GM12873 (cell line): ENCODE data around the gene SPRED1.

Experiments used
- CTCF ChIP-seq: IDR thresholded peaks from 2 replicates; pipeline ENCODE4 v1.5.1; 2012; ENCODE audit warnings: low read depth, mild to moderate bottlenecking, moderate library complexity, low read length, control low read depth; ENCODE audit not compliant: insufficient read depth; ENCODE audit errors: missing control alignments

The SPRED1 gene

GRCh38 chr15:38271144-38271543, 18.5 kb downstream of the SPRED1 start:
- no peak for TF ChIP-seq CTCF

- TF ChIP-seq CTCF = no peak
These were observed 19.3 kb downstream of the SPRED1 start for GRCh38 chr15:38271895-38272294.

DNA sequence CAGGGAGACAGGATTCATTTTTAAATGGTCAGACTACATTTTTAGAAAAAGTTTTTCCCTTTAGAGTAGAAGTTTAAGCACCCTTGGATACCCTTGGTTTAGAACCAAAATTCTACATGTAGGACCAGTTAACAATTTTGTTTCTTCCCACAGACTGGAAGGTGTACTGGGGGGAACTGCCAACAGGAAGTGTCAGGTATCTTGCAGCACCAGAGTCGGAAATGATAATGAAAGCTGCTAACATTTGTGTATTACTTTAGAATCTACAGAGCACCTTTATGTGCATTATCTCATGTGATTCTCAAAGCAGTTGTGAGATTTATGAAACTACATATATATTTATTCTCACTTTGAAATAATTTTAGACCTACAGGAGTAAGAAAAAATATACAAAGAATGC, 21.5 kb downstream of the SPRED1 start:
- no peak for TF ChIP-seq CTCF

DNA sequence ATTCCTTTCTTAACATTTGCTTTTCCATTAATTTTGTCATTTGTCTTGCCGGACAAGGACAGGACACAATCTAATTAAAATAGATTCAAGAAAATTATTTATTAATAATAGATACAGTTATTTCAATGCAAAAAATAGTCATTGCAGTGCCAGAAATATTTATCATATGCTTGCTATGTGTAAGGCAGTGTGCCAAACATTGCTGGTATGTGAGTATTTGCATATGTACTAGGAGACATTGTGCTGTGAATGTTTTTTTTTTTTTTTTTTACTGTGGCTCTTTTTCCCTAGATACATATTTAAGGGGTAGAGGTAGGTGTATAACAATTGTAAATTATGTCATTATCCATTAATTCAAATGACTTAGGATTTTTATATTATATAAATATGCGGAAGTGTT, 23.3 kb downstream of the SPRED1 start:
- TF ChIP-seq CTCF = no peak

GRCh38 chr15:38281031-38281430, 28.4 kb downstream of the SPRED1 start:
- no peak for TF ChIP-seq CTCF

DNA sequence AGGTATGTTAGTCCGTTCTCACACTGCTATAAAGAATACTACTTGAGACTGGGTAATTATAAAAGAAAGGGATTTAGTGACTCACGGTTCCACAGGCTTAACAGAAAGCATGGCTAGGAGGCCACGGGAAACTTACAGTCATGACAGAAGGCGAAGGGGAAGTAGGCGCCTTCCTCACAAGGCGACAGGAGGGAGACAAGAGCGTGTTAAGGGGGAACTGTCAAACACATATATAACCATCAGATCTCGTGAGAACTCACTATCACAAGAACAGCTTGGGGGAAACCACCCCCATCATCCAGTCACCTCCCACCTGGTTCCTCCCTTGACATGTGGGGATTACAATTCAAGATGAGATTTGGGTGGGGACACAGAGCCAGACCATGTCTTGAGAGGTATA, 30.4 kb downstream of the SPRED1 start:
- TF ChIP-seq CTCF = no peak

DNA sequence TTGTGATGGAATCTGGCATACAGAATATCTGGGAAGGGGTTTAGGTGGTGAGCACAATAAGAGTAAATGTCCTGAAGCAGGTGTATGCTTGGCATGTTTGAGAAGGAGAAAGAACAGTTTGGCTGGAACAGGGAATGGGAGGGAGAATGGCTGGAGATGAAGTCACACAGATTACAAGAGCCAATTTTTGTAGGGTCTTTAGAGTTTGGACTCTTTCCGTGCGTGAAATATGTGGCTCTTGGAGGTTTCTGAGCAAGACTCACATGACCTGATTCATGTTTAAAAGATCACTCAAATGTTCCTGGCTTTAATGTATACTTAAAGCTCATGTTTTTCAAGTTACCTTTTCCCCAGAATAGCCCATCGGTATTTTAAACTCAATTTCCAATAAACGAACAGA, 32.8 kb downstream of the SPRED1 start:
- TF ChIP-seq CTCF = no peak
